Fibroblast of skin of scalp (primary cell): ENCODE measurements around the gene PDE4B.
"Not testable (repeated sequence)": the region's sequence is repeated elsewhere in the genome, so short reads cannot be mapped to it uniquely, and the experiment has no call there.

Source experiments
- DNase-seq: peaks from one replicate; pipeline ENCODE4 v3.0.0-alpha.2; 2013

PDE4B gene

DNA sequence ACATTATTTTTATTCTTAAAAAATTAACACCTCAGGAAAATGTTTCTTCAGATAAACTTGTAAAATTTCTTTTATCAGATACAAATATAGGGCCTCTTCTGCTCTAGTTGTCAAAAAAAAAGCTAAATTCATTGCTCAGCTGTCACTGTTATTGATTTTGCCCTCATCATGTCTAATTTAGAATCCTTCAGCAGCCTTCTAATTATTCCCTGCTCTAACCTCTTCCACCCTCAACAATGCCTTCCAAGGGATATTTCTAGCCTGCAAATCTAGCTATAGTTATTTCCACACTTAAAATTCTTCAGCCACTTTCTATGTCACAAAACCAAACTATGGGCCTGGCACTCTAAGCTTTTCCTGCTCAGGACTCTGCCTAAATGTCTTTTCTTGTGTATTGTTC, 25.2 kb downstream of the PDE4B start:
- DNase-seq, result no peak

DNA sequence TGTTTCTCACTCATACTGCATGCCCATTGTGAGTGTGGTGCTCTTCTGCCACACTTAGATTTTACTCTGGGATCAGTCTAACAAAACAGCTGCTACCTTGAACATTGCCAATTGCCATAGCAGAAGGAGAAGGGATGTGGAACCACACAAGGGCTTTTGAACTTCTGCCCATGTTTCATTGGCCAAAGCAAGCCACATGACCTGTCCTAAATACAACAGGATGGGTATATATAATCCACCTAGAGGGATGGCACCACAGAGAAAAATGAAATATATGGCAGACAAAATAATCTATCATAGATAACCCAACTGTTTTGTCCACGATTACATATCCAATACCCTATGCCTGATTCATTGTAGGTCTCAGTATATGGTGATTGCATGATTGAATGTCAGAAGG, 26.3 kb downstream of the PDE4B start:
- DNase-seq, result no peak

DNA sequence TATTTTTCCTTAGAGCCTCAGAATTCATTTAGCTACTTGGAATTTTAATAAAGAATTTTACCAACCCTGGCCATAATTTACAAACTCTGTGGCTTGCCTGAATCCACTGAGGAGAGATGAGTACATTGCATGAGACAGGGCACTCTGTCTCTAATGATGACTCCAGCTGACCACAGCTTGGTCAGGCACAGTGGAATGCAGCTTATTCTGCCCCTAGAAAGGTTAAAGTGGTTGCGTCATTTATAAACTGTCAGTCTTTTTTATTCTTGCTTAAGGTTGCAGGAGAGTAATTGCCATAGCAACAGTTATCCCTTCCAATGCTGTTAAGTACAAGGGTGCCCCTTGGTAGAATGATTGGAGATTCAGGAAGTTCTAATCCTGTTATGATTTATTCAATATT, 28.3 kb downstream of the PDE4B start:
- peak; percentile 91 for DNase-seq

DNA sequence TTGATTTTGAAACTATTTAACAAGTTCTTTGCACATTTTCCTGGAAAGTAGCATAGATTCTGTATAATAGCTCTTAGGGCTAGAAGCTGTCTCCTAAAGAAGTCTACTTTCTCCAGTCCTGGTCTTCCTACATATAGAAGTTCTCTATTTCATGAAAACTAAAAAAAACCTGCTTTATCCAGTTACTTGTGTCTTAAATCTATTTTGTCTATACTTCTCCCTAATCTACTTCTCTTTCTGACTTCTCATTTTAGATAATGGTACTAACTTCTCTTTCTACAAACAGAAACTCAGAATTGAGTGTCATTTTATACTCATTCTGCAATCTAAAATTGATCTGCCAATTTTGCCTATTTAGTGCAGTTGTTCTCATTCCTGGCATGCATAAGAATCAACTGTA, 28.7 kb downstream of the PDE4B start:
- DNase-seq, result no peak

DNA sequence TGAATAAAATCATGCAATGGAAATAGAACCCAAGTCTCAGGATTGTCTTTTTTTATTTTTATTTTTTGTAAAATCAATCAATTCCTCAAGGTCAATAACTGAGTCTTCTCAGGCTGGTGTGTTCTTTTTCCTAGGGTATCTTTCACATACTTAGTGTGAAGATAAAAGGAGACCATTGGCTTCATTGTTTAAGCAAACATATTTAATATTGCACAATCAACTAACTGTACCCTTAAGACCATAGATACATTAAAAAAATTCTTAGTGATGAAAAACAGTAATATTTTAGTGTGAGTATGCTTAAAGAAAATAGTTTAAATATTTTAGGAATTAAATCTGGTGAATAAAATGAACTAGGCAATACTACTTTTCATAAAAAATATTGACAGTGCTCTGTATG, 31.4 kb downstream of the PDE4B start:
- peak; percentile 11 for DNase-seq

DNA sequence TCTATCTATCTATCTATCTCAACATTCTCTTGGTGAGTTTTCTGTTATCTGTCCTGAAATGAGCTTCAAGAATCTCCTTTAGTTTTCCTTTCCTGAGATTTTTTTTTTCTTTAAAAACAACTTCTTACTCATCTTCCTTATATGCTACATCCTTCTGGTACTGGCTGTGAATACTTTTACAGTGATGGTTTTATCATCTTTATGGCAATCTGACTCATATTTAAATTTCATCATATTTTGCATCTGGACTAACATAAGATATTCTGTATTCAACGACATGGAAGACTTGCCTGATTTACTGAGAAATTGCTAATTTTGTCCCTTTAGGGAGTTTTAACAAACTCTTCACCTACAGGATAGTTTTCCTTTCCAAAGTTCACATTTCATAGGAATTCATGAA, 33.0 kb downstream of the PDE4B start:
- peak; percentile 76 for DNase-seq

DNA sequence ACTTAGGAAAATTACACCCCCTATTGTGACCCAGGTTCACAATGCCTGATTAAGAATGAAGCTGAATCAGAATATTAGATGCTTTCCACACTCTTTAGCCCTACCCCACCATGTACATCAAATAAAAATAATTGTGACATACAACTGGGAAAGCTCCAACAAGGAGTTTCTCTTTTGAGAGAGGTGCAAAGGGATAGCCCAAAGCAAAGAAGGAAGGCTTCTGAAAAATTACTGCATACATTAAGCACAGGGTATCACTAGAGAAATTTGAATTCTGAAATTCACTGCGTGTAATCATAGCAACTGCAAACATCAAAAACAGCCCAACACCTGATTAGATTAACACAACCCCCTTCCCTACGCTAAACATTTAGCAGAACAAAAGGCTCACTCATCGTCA, 34.1 kb downstream of the PDE4B start:
- no peak for DNase-seq

DNA sequence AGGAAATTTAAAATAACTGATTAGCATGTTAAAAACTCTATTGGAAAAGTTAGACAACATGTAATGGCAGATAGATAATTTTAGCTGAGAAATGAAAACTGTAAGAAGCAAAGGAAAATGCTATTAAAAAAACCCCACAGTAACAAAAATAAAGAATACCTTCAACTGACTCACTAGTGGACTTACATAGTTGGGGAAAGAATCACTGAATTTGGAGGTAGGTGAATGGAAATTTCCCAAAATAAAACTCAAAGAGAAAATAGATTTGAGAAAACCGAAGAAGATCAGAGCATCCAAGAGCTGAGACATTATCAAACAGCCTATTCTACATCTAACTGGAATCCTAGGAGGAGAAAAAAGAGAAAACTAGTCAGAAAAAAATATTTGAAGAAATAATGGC, 34.7 kb downstream of the PDE4B start:
- peak; percentile 17 for DNase-seq

DNA sequence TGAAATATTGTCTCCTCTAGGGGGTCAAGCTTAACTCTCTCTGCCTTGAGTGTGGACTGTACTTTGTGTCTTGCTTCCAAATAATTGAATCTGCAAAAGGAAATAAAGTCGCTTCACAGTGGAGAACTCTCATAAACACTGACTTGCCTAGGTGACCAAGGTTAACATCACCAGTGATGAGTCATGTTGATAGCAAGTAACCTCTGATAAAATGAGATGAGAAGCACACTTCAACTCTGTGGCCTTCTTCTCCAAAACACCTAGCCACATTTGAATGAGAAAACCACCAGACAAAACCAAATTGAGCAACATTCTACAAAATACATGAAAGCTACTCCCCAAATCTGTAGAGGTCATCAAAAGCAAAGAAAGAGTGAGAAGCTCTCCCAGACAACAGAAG, 37.6 kb downstream of the PDE4B start:
- DNase-seq, result no peak

DNA sequence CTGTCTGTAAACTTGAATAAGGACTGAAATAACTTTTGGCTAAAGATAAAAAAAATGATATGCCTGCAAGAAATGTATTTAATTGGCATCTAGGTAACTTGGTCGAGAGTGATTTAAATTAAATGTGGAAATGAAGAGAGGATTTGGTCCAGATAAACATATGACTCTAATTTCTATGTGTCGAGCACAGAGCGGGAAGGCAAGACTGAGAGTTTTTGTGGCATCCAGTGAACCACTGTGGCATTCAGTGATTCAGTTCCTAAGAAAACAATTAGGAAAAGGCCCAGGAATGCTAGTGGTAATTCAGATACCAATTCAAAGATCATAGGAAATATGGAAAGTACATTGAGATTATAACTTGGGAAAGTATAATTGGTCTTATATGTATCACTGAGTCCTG, 39.6 kb downstream of the PDE4B start:
- peak; percentile 76 for DNase-seq

DNA sequence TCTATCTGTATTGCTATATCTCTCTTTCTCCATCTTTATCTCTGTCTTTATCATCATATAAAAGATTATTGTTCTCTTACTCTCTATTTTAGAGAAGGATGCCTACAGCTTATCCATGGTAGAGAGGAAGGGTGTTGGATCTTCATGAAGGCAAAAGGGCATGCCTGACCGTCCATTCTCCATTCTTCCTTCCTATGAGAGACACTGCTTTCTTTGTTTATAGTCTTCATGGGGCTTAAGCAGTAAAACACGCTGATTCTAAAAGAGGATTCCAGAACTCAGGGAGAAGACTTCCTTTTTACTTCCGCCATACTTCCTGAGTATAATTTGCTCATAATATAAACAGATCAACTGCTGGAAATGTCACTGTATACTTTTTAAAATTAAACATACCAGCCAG, 44.0 kb downstream of the PDE4B start:
- no peak for DNase-seq

DNA sequence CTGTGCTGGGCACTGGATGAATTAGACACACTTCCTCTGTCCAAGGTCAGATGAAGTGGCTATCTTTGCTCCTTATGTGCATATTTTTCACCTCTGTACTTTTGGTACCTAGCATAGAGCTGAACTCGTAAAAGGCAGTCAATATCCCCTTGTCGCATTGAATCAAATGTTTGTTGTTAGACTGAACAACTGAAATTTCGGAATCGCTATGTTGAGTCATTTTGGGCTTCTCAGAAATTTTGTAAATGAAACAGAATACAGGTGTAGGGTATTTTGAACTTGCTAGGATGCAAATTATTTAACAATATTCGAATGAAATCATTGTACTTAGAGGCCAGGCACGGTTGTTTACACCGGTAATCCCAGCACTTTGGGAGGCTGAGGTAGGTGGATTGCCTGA, 48.0 kb downstream of the PDE4B start:
- DNase-seq, result no peak

DNA sequence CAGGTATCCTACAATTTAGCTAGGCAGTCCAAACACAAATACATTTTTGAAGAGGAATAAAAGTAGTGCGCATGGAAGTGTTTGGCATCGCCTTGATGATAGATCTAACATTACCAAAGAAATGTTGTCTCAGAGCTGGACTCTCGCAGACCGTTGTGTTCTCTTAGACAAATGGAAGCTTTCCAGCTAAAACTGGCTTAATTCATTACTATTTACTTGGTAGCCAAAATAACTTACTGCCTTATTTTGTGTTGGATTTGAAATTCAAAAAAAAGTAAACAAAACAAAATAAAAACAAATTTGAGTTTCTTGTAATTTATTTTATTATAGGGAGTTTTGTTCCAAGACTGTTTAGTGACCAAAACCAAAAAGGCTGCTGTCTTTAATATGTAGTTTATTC, 51.6 kb downstream of the PDE4B start:
- DNase-seq, result no peak

DNA sequence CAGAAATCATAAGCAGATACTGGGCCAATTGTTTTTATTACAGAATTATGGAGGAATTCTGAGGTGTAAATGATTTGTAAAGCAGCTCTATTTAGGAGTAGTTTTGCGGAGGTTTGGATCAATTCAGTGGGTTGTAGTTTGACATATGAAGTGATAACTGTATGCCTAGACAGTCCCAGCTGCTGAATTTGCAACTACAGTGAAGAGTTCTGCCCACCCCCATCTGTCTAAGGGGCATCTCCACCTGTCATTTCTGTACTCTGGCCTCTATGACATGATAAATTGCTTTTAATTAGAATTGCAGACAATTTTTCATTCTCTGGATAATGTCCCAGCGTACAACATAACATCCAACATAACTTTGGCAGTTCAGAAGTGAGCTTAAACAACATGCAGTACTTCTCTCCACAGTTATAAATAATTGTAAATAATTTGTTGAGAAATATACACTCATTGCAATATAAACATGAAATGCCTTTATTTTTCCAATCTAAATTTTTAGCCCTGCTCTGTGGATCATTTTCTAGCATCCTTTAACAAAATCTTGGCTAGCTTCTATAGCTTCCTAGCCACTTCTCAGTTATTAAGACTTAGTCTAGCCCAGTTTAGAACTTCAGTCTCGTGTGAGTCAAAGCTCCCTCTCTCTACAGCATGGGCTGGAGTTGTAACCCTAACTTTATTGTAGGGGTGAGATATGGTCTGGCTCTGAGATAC, 52.3 kb downstream of the PDE4B start:
- DNase-seq, result no peak

DNA sequence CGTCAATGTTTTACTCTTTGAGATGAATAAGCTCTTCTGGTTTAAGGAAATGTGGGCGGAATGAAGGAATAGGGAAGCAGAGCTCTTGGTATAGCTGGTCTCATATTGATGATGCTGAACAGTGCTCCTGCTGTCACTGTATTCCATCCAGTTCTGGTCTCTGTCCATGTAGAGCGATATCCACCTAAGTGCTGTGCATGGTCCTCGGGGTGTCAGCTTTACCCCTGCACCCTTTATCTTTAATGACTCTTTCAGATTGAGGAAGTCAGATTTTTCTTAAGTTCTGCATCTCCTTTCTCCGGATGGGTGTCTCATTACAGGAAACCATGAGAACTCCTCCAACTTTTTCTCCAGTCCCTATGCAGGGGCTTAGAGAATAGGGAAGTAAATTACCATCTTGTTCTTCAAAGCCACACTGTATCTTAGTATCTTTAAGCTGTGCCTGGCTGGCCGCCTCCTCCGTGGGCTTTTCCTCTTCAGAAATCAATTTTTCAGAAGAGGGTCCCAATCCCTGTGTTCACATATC, 52.9 kb downstream of the PDE4B start:
- no peak for DNase-seq

DNA sequence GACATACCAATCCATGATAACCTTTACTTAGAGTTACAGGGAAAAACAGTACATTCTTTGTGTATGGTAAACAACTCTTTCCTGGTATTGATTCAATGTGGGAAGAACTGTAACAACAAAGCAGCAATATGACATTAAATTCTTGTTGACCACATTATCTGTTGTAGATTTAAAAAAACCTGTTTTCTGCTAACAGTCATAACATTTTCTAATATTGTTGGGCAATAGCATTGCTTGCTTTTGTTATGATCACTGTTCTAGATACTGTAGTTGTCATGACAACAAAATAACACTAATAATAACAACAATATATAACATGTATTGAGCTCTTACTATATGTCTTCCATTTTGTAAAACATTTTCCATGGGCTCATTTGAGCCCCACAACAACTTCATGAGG, 54.2 kb downstream of the PDE4B start:
- no peak for DNase-seq

DNA sequence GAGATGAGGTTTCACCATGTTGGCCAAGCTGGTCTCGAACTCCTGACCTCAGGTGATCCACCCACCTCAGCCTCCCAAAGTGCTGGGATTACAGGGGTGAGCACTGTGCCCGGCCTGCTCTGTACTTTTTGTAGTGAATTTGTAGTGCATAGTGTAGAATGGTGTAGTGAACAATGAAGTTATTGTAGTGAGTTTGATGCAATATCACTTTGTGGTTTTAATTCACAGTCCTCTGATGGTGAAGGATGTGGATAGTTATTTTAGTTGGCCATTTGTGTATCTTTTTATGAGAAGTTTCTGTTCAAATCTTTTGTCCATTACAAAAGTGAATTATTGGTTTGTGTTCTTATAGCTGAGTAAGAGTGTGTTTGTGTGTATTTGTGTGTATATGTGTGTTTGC, 57.6 kb downstream of the PDE4B start:
- no peak for DNase-seq

DNA sequence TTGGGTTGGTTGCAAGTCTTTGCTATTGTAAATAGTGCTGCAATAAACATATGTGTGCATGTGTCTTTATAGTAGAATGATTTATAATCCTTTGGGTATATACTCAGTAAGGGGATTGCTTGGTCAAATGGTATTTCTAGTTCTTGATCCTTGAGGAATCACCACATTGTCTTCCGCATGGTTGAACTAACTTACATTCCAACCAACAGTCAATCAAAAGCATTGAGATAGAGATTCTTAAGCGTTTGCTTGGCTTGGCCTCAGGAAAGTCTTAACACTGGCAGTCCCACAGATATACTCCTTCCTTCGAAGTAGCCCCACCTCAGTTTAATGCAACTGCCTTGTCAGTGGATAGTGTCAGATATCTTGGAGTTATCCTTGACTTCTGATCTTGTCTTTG, 63.9 kb downstream of the PDE4B start:
- DNase-seq, result not testable (repeated sequence)

DNA sequence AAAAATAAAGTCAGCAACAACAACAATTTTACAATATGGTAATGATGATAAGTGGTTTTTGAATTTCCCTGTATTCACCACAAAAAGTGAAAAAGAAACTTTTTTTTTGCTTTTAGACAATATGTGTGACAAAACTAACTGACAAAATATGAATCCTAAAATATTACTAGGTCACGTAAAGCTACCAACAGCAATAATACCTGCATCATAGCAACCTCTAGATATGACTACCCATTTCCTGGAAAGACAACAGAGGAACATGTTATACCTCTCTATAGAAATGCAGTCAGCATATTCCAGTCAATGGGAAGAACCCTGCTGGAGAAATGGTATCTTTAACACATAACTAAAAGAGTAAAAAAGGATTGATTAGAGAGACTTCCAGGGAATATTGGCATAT, 73.7 kb downstream of the PDE4B start:
- DNase-seq, result no peak

DNA sequence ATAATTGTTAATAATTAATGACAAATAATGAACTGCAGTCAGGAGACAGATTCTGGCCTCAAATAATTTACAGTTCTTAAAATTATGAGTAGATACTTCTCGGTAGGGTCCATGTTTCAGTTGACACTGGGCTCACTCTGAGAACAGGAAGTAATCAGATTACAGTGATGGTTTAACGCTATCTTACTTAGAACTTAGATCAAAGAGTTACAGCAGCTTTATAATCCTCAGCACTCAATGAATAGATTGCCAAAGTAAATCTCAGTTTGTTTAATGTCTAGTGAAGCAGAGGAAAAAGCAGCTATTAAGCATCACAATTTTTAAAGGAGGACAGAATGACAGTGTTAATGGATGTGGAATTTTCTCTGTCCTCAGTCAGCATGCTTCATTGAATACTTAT, 79.6 kb downstream of the PDE4B start:
- no peak for DNase-seq

DNA sequence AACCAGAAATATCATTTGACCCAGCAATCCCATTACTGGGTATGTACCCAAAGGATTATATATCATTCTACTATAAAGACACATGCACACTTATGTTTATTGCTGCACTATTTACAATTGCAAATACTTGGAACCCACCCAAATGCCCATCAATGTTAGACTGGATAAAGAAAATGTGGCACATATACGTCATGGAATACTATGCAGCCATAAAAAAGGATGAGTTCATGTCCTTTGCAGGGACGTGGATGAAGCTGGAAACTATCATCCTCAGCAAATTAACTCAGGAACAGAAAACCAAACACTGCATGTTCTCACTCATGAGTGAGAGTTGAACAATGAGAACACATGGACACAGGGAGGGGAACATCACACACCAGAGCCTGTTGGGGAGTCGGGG, 85.6 kb downstream of the PDE4B start:
- DNase-seq, result not testable (repeated sequence)

DNA sequence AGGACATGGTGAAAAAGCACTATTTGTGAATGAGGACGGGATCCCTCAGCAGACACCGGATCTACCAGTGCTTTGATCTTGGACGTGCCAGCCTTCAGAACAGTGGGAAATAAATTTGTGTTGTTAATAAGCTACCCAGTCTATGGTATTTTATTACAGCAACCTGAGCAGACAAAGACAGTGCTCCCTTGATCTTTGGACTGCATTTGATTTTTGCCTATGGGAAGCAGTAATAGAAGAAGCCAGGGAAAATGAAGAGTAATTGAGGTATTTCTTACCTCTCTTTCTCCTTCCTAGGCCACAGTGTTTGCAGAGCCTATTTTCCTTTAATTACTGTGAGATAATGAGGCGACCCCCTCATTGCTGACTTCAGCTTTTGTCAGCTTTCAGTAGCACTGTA, 87.9 kb downstream of the PDE4B start:
- DNase-seq, result no peak

DNA sequence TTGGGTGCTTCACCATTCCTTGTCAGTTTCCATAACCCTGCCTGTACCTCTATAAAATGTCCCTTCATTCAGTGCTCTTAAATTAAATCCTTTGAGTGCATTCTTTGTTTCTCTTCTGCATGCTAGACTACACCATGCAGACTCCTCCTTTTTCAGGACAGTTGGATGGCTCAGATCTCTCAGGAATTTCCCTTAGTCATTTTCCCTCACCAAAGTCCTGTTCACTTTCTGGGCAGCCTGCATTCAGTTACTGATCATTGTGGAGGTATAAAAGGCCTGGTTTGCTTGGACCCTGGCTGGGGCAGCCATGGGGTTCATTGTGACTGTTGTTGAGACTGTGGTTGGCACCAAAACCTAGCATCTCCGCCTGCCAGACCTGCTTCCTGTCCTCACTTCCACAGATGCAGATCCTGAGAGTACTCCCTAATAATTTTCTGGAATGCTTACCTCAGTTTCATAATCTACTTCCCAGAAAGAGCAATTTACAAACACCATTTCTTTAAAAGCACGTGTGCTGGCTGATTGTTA, 88.4 kb downstream of the PDE4B start:
- peak; percentile 18 for DNase-seq

DNA sequence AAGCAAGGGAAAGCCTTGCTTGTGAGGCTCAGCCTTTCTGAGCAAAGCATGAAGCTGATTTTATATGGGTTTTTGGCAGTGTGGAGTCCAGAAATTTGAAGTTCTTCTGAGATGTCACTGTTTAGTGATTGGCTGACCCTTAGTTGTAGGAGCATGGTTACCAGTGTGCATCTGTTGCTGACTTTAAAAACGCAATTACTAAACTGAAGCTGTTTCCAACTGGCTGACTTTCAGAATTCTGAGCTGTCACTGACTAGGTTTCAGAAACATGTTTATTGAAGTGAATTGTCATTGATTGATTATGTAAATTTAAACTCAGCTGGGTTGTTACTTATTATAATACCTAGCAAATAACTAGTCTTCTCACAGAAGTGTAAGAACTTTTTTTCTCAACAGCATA, 89.4 kb downstream of the PDE4B start:
- no peak for DNase-seq

DNA sequence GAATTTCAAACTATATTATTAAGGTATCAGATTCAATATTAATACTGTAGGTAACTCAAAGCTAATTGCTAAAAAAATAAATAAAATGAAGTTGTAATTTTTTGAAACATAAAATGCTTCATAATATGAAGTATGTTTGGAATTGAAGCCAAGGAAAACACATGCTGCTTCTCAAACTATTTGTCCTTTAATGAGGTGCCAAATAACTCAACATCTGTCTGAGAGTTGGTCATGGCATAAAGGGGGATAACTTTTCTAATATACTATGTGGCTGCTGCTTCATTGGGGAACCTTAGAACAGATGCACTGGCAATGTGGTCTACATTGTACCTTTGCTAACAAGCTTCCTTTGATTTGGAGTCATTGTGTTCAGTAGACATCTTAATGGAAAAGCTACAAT, 96.7 kb downstream of the PDE4B start:
- DNase-seq, result no peak
